Activated CD8-positive, alpha-beta memory T cell treated with anti-CD3 and anti-CD28 coated beads, Interleukin-2, amount 50 U/mL, for 24 hours (primary cell): ENCODE results near the gene DBNDD2.

Source experiments
- DNase-seq: peaks from one replicate; pipeline ENCODE4 v3.0.0-alpha.2; 2020; ENCODE audit errors: extremely low read depth

The DBNDD2 gene

GRCh38 chr20:45415822-45416637 is 7.9 kb downstream of the DBNDD2 start, which contains the start of gene PIGT:
PIGT (plus strand) TSS chr20:45416141; CDS start chr20:45416157, 16 bp downstream.
- DNase-seq: peak; percentile 85

- DNase-seq: no peak
Observed at GRCh38 chr20:45416917-45417316, 8.8 kb downstream of the DBNDD2 start.

GRCh38 chr20:45419188-45420091 is 11.4 kb downstream of the DBNDD2 start:
- no peak for DNase-seq

- DNase-seq: no peak
Observed at GRCh38 chr20:45420125-45420524, 12.0 kb downstream of the DBNDD2 start.

- no peak for DNase-seq
Observed at GRCh38 chr20:45423700-45424099, 15.6 kb downstream of the DBNDD2 start.

- DNase-seq: no peak
Observed at GRCh38 chr20:45425561-45425960, 17.5 kb downstream of the DBNDD2 start.

- no peak for DNase-seq
Observed at GRCh38 chr20:45426320-45427016, 18.4 kb downstream of the DBNDD2 start.

- no peak for DNase-seq
Observed at GRCh38 chr20:45427236-45428149, 19.4 kb downstream of the DBNDD2 start.

GRCh38 chr20:45429618-45430017 is 21.5 kb downstream of the DBNDD2 start:
- no peak for DNase-seq

GRCh38 chr20:45432294-45432693 is 24.2 kb downstream of the DBNDD2 start:
- DNase-seq: no peak

GRCh38 chr20:45433316-45433715 is 25.2 kb downstream of the DBNDD2 start:
- DNase-seq: no peak

- no peak for DNase-seq
Observed at GRCh38 chr20:45433976-45434375, 25.9 kb downstream of the DBNDD2 start.

GRCh38 chr20:45436732-45437485 is 28.8 kb downstream of the DBNDD2 start:
- peak; percentile 66 for DNase-seq

GRCh38 chr20:45440424-45440823 is 32.3 kb downstream of the DBNDD2 start:
- no peak for DNase-seq

- DNase-seq: no peak
Observed at GRCh38 chr20:45440891-45441685, 33.0 kb downstream of the DBNDD2 start.

GRCh38 chr20:45441746-45442145 is 33.7 kb downstream of the DBNDD2 start:
- DNase-seq: no peak

- DNase-seq: no peak
Observed at GRCh38 chr20:45444050-45444449, 36.0 kb downstream of the DBNDD2 start.

GRCh38 chr20:45445805-45446562 is 37.9 kb downstream of the DBNDD2 start:
- DNase-seq: no peak

- no peak for DNase-seq
Observed at GRCh38 chr20:45448270-45448669, 40.2 kb downstream of the DBNDD2 start.
